Neural cell (in vitro differentiated cells): ENCODE data around the gene PGLYRP4. TPM values are rescaled to one million over a fixed set of nuclear protein-coding genes. Genes with fewer than 3 reads are reported as not detected.

Experiments used
- H2AFZ ChIP-seq: fragments of 200-600, 300-800 bp; sonication (generic), shearing (Covaris generic); 2 replicates; pipeline ENCODE4 v1.6.0; 2014; ENCODE audit warnings: low read depth, mild to moderate bottlenecking, antibody characterized with exemption, low read length, moderate library complexity
- H3F3A ChIP-seq: fragments of 200-600 bp; shearing (Covaris generic); 2 replicates; pipeline ENCODE4 v1.6.1; 2016; ENCODE audit warnings: mild to moderate bottlenecking, moderate library complexity, mixed read lengths, antibody characterized with exemption, low read length; ENCODE audit not compliant: insufficient read depth, poor library complexity, severe bottlenecking
- H3K27ac ChIP-seq: fragments of 200-600, 300-800 bp; sonication (generic), shearing (Covaris generic); 2 replicates; pipeline ENCODE4 v1.5.1; 2014; ENCODE audit warnings: mild to moderate bottlenecking, low read length, moderate library complexity
- H3K27me3 ChIP-seq: fragments of 300-800, 200-600 bp; sonication (generic), shearing (Covaris generic); 2 replicates; pipeline ENCODE4 v1.6.0; 2014; ENCODE audit warnings: mild to moderate bottlenecking, low read depth, low read length, moderate library complexity; ENCODE audit not compliant: insufficient read depth
- H3K36me3 ChIP-seq: fragments of 300-800, 200-600 bp; sonication (generic), shearing (Covaris generic); 2 replicates; pipeline ENCODE4 v1.5.1; 2014; ENCODE audit warnings: mild to moderate bottlenecking, antibody characterized with exemption, low read length, moderate library complexity; ENCODE audit not compliant: insufficient read depth
- H3K4me2 ChIP-seq: fragments of 300-800, 200-600 bp; sonication (generic), shearing (Covaris generic); 2 replicates; pipeline ENCODE4 v1.6.0; 2014; ENCODE audit warnings: mild to moderate bottlenecking, low read length
- H3K4me3 ChIP-seq: fragments of 300-800, 200-600 bp; sonication (generic), shearing (Covaris generic); 2 replicates; pipeline ENCODE4 v1.5.1; 2014; ENCODE audit warnings: mild to moderate bottlenecking, low read length, moderate library complexity
- H3K79me2 ChIP-seq: fragments of 200-600 bp; shearing (Covaris generic); replicated peaks from 2 replicates; pipeline ENCODE4 v1.6.0; 2014; ENCODE audit warnings: mild to moderate bottlenecking, low read length, moderate library complexity; ENCODE audit not compliant: insufficient read depth
- H3K9ac ChIP-seq: fragments of 300-800, 200-600 bp; sonication (generic), shearing (Covaris generic); 2 replicates; pipeline ENCODE4 v1.6.1; 2016; ENCODE audit warnings: mild to moderate bottlenecking, low read length, mixed read lengths
- H3K9me2 ChIP-seq: fragments of 200-600 bp; shearing (Covaris generic); 2 replicates; pipeline ENCODE4 v1.6.1; 2016; ENCODE audit warnings: mild to moderate bottlenecking, low read length, mixed read lengths; ENCODE audit not compliant: insufficient read depth
- H3K9me3 ChIP-seq: fragments of 200-600, 300-800 bp; sonication (generic), shearing (Covaris generic); 2 replicates; pipeline ENCODE4 v1.6.1; 2016; ENCODE audit warnings: mild to moderate bottlenecking, mixed run types, low read length, moderate library complexity, mixed read lengths
- H4K20me1 ChIP-seq: fragments of 200-600 bp; shearing (Covaris generic); 2 replicates; pipeline ENCODE4 v1.6.1; 2016; ENCODE audit warnings: mild to moderate bottlenecking, mixed run types; ENCODE audit not compliant: insufficient read depth
- CTCF ChIP-seq: fragments of 450-650 bp; IDR thresholded peaks from 2 replicates; pipeline ENCODE4 v1.5.1; 2014; ENCODE audit warnings: antibody characterized with exemption, mild to moderate bottlenecking, moderate library complexity; ENCODE audit not compliant: poor library complexity, severe bottlenecking
- EP300 ChIP-seq: fragments of 450-650 bp; conservative IDR thresholded peaks from 2 replicates; pipeline ENCODE4 v1.6.1; 2014; ENCODE audit warnings: antibody characterized with exemption, mild to moderate bottlenecking, moderate library complexity; ENCODE audit not compliant: poor library complexity, severe bottlenecking
- EZH2 ChIP-seq: fragments of 200-600, 300-800 bp; shearing (Covaris generic), sonication (generic); IDR thresholded peaks from 2 replicates; pipeline ENCODE4 v1.6.1; 2014; ENCODE audit warnings: antibody characterized with exemption, low read length, borderline replicate concordance, mild to moderate bottlenecking; ENCODE audit not compliant: insufficient read depth, poor library complexity, severe bottlenecking
- MXI1 ChIP-seq: fragments of 450-650 bp; conservative IDR thresholded peaks from 2 replicates; pipeline ENCODE4 v1.6.1; 2014; ENCODE audit warnings: antibody characterized with exemption, mild to moderate bottlenecking; ENCODE audit not compliant: poor library complexity, severe bottlenecking
- POLR2AphosphoS5 ChIP-seq: IDR thresholded peaks from 2 replicates; pipeline ENCODE4 v1.6.1; 2012
- RAD21 ChIP-seq: fragments of 450-650 bp; conservative IDR thresholded peaks from 2 replicates; pipeline ENCODE4 v1.6.1; 2014; ENCODE audit warnings: antibody characterized with exemption, mild to moderate bottlenecking, moderate library complexity
- REST ChIP-seq: IDR thresholded peaks from 2 replicates; pipeline ENCODE4 v1.6.1; 2012; ENCODE audit warnings: borderline replicate concordance
- SMC3 ChIP-seq: fragments of 450-650 bp; conservative IDR thresholded peaks from 2 replicates; pipeline ENCODE4 v1.6.1; 2014; ENCODE audit warnings: antibody characterized with exemption, mild to moderate bottlenecking, moderate library complexity; ENCODE audit not compliant: poor library complexity
- TAF1 ChIP-seq: IDR thresholded peaks from 2 replicates; pipeline ENCODE4 v1.6.1; 2012; ENCODE audit warnings: low read depth
- polyA plus RNA-seq: library from polyadenylated mRNA; depleted of rRNA; stranded (reverse); fragments of >200 nt; gene quantifications from 2 replicates; pipeline ENCODE4 v1.2.3, GENCODE V29; 2014

Gene PGLYRP4
- polyA plus RNA-seq, 1 donor from 2014 or later = not detected

GRCh38 chr1:153384958-153385580, 36.4 kb upstream of the PGLYRP4 start:
- peaks cover 8% of the 10 kb centered on the region for H3K9me3 ChIP-seq
- TF ChIP-seq POLR2AphosphoS5 = no peak
- no peak for TF ChIP-seq MXI1
- TF ChIP-seq TAF1 = no peak
- no peak for TF ChIP-seq REST
- no peak for TF ChIP-seq EP300
- TF ChIP-seq CTCF = no peak
- no peak for TF ChIP-seq RAD21
- no peak for TF ChIP-seq SMC3
- no peak for TF ChIP-seq EZH2
- no peak overlapping the region for H3K27ac ChIP-seq
- H3K9me2 ChIP-seq = no peaks in the 10 kb centered on the region
- no peak overlapping the region for H3K4me2 ChIP-seq
- no peak overlapping the region for H3K9ac ChIP-seq
- H3K4me3 ChIP-seq = no peak overlapping the region
- H3K36me3 ChIP-seq = no peaks in the 10 kb centered on the region
- no peaks in the 10 kb centered on the region for H3K27me3 ChIP-seq
- no peak overlapping the region for H2AFZ ChIP-seq
- no peaks in the 10 kb centered on the region for H3K79me2 ChIP-seq
- no peaks in the 10 kb centered on the region for H4K20me1 ChIP-seq
- H3F3A ChIP-seq = no peaks in the 10 kb centered on the region

GRCh38 chr1:153380711-153381110, 32.1 kb upstream of the PGLYRP4 start:
- Histone ChIP-seq H3K79me2 (no peaks in the 10 kb centered on the region), H2AFZ (no peak overlapping the region), H3K9me2 (no peaks in the 10 kb centered on the region), H3K4me2 (no peak overlapping the region), H4K20me1 (no peaks in the 10 kb centered on the region), H3K36me3 (no peaks in the 10 kb centered on the region), H3K27me3 (no peaks in the 10 kb centered on the region), H3K27ac (no peak overlapping the region), H3K9ac (no peak overlapping the region), H3K4me3 (no peak overlapping the region), H3F3A (no peaks in the 10 kb centered on the region), H3K9me3 (peaks cover 8% of the 10 kb centered on the region)
- no peak for TF ChIP-seq MXI1
- TF ChIP-seq EP300 = no peak
- no peak for TF ChIP-seq CTCF
- TF ChIP-seq TAF1 = no peak
- no peak for TF ChIP-seq EZH2
- TF ChIP-seq POLR2AphosphoS5 = no peak
- TF ChIP-seq SMC3 = no peak
- TF ChIP-seq RAD21 = no peak
- TF ChIP-seq REST = no peak
